ENCODE results near the gene ZDHHC6. TPM values are rescaled to one million over a fixed set of nuclear protein-coding genes. Genes with fewer than 3 reads are reported as not detected.
A peak's percentile ranks its signal among the peaks of the same experiment; 100 is the strongest.

Gene ZDHHC6
- total RNA-seq, 2 experiments from 2014 or later, result 31.5 to 33.8 TPM

DNA sequence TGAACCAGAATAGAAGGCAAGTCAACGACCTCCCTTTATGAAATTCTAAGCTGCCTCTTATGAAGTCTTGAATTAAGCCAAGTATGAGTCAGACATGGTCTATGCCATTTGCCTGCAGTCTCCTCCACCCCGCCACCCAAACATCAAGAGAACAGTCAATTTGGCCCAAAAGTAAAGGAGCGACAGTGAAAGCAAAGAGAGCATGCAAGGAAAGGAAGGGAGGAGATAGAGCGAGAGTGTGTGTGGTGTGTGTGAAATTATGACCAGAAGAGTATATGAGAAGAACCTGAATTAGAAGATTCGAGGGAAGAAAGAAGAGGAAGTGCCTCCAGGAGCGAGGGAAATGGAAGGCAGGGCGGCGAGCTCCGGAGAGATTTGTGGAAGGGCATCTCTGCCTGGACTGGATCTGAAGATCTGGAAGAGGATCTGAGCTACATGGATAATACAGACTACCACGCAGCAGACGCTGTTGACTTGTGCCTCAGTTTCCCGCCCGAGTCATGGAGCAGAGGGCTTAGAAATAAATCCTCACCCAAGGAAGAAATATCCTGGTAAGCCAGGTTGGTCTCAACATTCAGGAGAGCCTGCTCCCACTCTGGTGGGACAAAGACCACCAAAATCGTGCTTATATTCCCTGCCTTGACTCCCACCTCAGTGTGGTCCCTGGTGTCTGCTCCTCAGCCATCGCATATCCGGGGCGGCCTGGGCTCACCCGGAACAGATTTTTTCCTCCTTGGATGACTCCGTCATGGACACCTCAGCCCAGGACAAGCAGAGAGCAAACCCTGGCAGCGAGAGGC lies 459 bp downstream of the ZDHHC6 start:
- DNase-seq (ENCODE audit: low spot score), result peak; percentile 8
- Histone ChIP-seq H3K9me2 (ENCODE audit: insufficient read depth, low read length) (no peaks in the 10 kb centered on the region), H4K20me1 (ENCODE audit: insufficient read depth, low read length) (peaks cover 21% of the 10 kb centered on the region; the same call in 1 of the 2 replicates), H3K4me2 (ENCODE audit: low read length) (peak overlapping the region; percentile 84), H3K9me3 (ENCODE audit: low read length) (no peaks in the 10 kb centered on the region), H3K4me1 (ENCODE audit: insufficient read depth, low read length, poor library complexity, severe bottlenecking) (peaks cover 30% of the 10 kb centered on the region), H3K36me3 (ENCODE audit: insufficient read depth, low read length) (peaks cover 65% of the 10 kb centered on the region), H3K27ac (ENCODE audit: low read depth, low read length, poor library complexity, severe bottlenecking) (peak overlapping the region; percentile 59), H2AFZ (ENCODE audit: low read length) (peak overlapping the region; percentile 96), H3K4me3 (ENCODE audit: low read depth, low read length, poor library complexity, severe bottlenecking) (peak overlapping the region; percentile 100), H3K79me2 (ENCODE audit: insufficient read depth, low read depth, low read length) (peaks cover 68% of the 10 kb centered on the region)
- intact Hi-C loops (cut with micrococcal nuclease; ENCODE audit: unreplicated experiment), result loop anchor here (2.0 to 5.0 kb wide), 2 partner anchors 69 to 264 kb away; partner anchors contain the start of gene GPAM
- ChIA-PET POLR2A (interaction anchor here (0.7 to 1.6 kb wide), 6 partner anchors 11 to 133 kb away, joined by 3 to 5 read pairs (median 4); no protein-coding TSS in a partner anchor), CTCF (ENCODE audit: unreplicated experiment) (interaction anchor here (1.1 kb wide), 1 partner anchor 71 kb away, joined by 3 read pairs; no protein-coding TSS in a partner anchor)
- BruUV-seq (replicated peaks), result no TSS peak
- TF ChIP-seq CTCF (conservative IDR thresholded peaks at IDR 0.05; ENCODE audit: low read length), result no peak
- no peak for TF ChIP-seq EZH2phosphoT487 (IDR thresholded peaks at IDR 0.05; ENCODE audit: borderline replicate concordance, low read depth, low read length)

DNA sequence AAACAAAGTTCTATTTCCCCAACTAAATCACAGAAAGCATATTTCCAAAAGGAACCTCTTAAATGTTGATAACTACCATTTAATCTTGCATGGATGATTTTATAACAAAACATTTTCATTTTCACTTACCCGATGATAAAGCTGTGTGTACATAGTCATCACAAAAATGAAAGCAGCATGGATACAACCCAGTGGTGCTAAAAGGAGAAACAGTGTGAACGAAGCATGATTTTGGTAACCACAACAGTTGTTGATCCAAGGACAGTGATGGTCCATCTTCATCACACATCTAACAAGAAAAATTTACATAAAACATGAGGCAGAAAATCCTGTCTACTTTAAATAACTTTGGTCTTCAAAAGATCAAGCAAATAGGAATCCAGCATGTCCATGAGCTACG lies 4.7 kb downstream of the ZDHHC6 start:
- H3K36me3 ChIP-seq (ENCODE audit: insufficient read depth, low read length), result peaks cover 74% of the 10 kb centered on the region
- H3K4me3 ChIP-seq (ENCODE audit: low read depth, low read length, poor library complexity, severe bottlenecking), result no peak overlapping the region
- peaks cover 29% of the 10 kb centered on the region for H3K79me2 ChIP-seq (ENCODE audit: insufficient read depth, low read depth, low read length)

More for the DNA sequence above, 4.7 kb downstream of the ZDHHC6 start:
- DNase-seq (ENCODE audit: low spot score), result no peak
- Histone ChIP-seq H2AFZ (ENCODE audit: low read length) (no peak overlapping the region), H3K4me2 (ENCODE audit: low read length) (no peak overlapping the region), H3K9me2 (ENCODE audit: insufficient read depth, low read length) (no peaks in the 10 kb centered on the region), H4K20me1 (ENCODE audit: insufficient read depth, low read length) (peaks cover 11% of the 10 kb centered on the region; the same call in 1 of the 2 replicates), H3K4me1 (ENCODE audit: insufficient read depth, low read length, poor library complexity, severe bottlenecking) (peaks cover 19% of the 10 kb centered on the region), H3K9me3 (ENCODE audit: low read length) (no peaks in the 10 kb centered on the region), H3K27ac (ENCODE audit: low read depth, low read length, poor library complexity, severe bottlenecking) (no peak overlapping the region)
- TF ChIP-seq EZH2phosphoT487 (IDR thresholded peaks at IDR 0.05; ENCODE audit: borderline replicate concordance, low read depth, low read length) (no peak), CTCF (conservative IDR thresholded peaks at IDR 0.05; ENCODE audit: low read length) (no peak)
- intact Hi-C loops (cut with micrococcal nuclease; ENCODE audit: unreplicated experiment), result no loop called here
- CTCF ChIA-PET (ENCODE audit: unreplicated experiment), result no interaction called here
- POLR2A ChIA-PET, result interaction anchor here (0.5 to 1.4 kb wide), 4 partner anchors 10 to 428 kb away, joined by 3 to 8 read pairs (median 4); no protein-coding TSS in a partner anchor
- BruUV-seq (replicated peaks), result no TSS peak
